ENCODE data around the gene CYP3A5. TPM values are rescaled to one million over a fixed set of nuclear protein-coding genes. Genes with fewer than 3 reads are reported as not detected.

The CYP3A5 gene
- total and polyA plus RNA-seq, 2 of the 13 experiments (the other 11 are each of a cell fraction or from before 2014, with no cell fraction given): 5.7 to 9.3 TPM

DNA sequence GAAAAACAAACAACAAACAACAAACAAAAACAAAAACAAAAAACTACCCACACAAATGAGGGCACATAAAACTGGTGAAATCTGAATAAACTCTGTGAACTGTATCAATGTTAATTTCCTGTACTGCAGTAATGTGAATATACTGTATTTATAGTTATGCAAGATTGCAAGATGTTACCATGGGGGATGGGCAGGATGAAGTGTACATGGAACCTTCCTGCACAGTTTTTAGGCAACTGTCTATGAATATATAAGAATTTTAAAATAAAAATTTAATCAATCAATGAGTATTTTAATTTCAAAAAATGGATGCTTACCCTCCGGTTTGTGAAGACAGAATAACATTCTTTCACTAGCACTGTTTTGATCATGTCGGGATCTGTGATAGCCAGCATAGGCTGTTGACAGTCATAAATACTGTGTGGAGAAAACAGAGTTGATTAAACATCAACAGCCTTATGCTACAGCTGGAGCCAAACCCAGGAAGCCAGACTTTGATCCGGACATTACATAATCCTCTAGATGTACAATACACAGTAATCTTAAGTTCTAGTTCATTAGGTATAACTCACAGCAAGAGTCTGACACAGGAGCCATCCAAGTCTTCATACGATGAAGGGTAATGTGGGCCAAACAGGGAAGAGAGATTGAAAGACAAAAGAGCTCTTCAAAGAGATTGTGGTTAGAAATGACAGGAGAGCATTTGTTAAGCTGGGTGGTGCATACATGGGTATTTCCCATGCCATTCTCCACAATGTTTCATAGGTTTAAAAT is 40.4 kb upstream of the CYP3A5 start (continued):
- TF ChIP-seq, protein P1, sequence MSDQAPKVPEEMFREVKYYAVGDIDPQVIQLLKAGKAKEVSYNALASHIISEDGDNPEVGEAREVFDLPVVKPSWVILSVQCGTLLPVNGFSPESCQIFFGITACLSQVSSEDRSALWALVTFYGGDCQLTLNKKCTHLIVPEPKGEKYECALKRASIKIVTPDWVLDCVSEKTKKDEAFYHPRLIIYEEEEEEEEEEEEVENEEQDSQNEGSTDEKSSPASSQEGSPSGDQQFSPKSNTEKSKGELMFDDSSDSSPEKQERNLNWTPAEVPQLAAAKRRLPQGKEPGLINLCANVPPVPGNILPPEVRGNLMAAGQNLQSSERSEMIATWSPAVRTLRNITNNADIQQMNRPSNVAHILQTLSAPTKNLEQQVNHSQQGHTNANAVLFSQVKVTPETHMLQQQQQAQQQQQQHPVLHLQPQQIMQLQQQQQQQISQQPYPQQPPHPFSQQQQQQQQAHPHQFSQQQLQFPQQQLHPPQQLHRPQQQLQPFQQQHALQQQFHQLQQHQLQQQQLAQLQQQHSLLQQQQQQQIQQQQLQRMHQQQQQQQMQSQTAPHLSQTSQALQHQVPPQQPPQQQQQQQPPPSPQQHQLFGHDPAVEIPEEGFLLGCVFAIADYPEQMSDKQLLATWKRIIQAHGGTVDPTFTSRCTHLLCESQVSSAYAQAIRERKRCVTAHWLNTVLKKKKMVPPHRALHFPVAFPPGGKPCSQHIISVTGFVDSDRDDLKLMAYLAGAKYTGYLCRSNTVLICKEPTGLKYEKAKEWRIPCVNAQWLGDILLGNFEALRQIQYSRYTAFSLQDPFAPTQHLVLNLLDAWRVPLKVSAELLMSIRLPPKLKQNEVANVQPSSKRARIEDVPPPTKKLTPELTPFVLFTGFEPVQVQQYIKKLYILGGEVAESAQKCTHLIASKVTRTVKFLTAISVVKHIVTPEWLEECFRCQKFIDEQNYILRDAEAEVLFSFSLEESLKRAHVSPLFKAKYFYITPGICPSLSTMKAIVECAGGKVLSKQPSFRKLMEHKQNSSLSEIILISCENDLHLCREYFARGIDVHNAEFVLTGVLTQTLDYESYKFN (CRISPR knock-in tag; conservative IDR thresholded peaks at IDR 0.05): peak; percentile 84
- TF ChIP-seq HNRNPH1 (optimal IDR thresholded peaks at IDR 0.05; ENCODE audit: low read depth, low read length) (no peak), TBX2 (CRISPR knock-in tag; IDR thresholded peaks at IDR 0.05; ENCODE audit: borderline replicate concordance) (0 out of 2 replicates have a peak, but pooled peaks have one; percentile 19), CHD4 (IDR thresholded peaks at IDR 0.05; ENCODE audit: borderline replicate concordance, low read length) (no peak), FOXM1 (CRISPR knock-in tag; IDR thresholded peaks at IDR 0.05) (no peak), BRD4 (CRISPR knock-in tag; IDR thresholded peaks at IDR 0.05) (no peak), FOXO1 (CRISPR knock-in tag; IDR thresholded peaks at IDR 0.05) (peak; percentile 76; the same call in 1 of the 2 replicates), ZFP37 (CRISPR knock-in tag; IDR thresholded peaks at IDR 0.05; ENCODE audit: borderline replicate concordance) (peak; percentile 56; the same call in 1 of the 2 replicates), ZNF614 (CRISPR knock-in tag; IDR thresholded peaks at IDR 0.05; ENCODE audit: borderline replicate concordance) (peak; percentile 41; the same call in 1 of the 2 replicates), JARID2 (CRISPR knock-in tag; IDR thresholded peaks at IDR 0.05; ENCODE audit: insufficient replicate concordance) (peak; percentile 22), ZBTB7B (CRISPR knock-in tag; IDR thresholded peaks at IDR 0.05) (0 out of 2 replicates have a peak, but pooled peaks have one; percentile 21), STAG1 (CRISPR knock-in tag; IDR thresholded peaks at IDR 0.05) (0 out of 2 replicates have a peak, but pooled peaks have one; percentile 12), ELF4 (CRISPR knock-in tag; IDR thresholded peaks at IDR 0.05; ENCODE audit: borderline replicate concordance) (0 out of 2 replicates have a peak, but pooled peaks have one; percentile 45), GATAD2A (CRISPR knock-in tag; IDR thresholded peaks at IDR 0.05) (peak; percentile 87), ZNF883 (CRISPR knock-in tag; IDR thresholded peaks at IDR 0.05; ENCODE audit: not compliant biosample characterization) (no peak), POGZ (CRISPR knock-in tag; IDR thresholded peaks at IDR 0.05) (peak; percentile 24), HOXA3 (CRISPR knock-in tag; IDR thresholded peaks at IDR 0.05) (peak; percentile 30; the same call in 1 of the 2 replicates)
- TF ChIP-seq, protein P2, sequence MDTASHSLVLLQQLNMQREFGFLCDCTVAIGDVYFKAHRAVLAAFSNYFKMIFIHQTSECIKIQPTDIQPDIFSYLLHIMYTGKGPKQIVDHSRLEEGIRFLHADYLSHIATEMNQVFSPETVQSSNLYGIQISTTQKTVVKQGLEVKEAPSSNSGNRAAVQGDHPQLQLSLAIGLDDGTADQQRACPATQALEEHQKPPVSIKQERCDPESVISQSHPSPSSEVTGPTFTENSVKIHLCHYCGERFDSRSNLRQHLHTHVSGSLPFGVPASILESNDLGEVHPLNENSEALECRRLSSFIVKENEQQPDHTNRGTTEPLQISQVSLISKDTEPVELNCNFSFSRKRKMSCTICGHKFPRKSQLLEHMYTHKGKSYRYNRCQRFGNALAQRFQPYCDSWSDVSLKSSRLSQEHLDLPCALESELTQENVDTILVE (CRISPR knock-in tag; IDR thresholded peaks at IDR 0.05): 0 out of 2 replicates have a peak, but pooled peaks have one; percentile 41
- TF ChIP-seq, protein P3, sequence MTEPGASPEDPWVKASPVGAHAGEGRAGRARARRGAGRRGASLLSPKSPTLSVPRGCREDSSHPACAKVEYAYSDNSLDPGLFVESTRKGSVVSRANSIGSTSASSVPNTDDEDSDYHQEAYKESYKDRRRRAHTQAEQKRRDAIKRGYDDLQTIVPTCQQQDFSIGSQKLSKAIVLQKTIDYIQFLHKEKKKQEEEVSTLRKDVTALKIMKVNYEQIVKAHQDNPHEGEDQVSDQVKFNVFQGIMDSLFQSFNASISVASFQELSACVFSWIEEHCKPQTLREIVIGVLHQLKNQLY (CRISPR knock-in tag; IDR thresholded peaks at IDR 0.05): peak; percentile 19; the same call in 1 of the 2 replicates

Data from HepG2 (cell line).